Brain microvascular endothelial cell (primary cell): ENCODE results near the gene SERINC3.

Experiments
- DNase-seq: peaks from one replicate; pipeline ENCODE4 v3.0.0-alpha.2; 2020
- H3K27ac ChIP-seq: fragments of 250-450 bp; sonication (Bioruptor Pico); 2 replicates; pipeline ENCODE4 v1.5.1; 2020; ENCODE audit warnings: mild to moderate bottlenecking, moderate library complexity
- H3K27me3 ChIP-seq: fragments of 250-450 bp; sonication (Bioruptor Pico); replicated peaks from 2 replicates; pipeline ENCODE4 v1.5.1; 2020; ENCODE audit warnings: mild to moderate bottlenecking
- H3K36me3 ChIP-seq: fragments of 250-450 bp; sonication (Bioruptor Pico); replicated peaks from 2 replicates; pipeline ENCODE4 v1.5.1; 2020; ENCODE audit warnings: mild to moderate bottlenecking
- H3K4me3 ChIP-seq: 2 replicates; pipeline ENCODE4 v1.5.1; 2011; ENCODE audit warnings: low read depth, mild to moderate bottlenecking, control low read depth, low read length, moderate library complexity
- CTCF ChIP-seq: IDR thresholded peaks from 2 replicates; pipeline ENCODE4 v1.5.1; 2011; ENCODE audit warnings: low read depth, mild to moderate bottlenecking, moderate library complexity, low read length, control low read depth, inconsistent platforms; ENCODE audit errors: missing control alignments
- in situ Hi-C: cut with HindIII; loops from 2 replicates; pipeline ENCODE4 v1.10.0; 2017; ENCODE audit warnings: low sequenced_read_pairs, low pct_ligation_motif_present

SERINC3 gene

GRCh38 chr20:44491635-44492395 is 30.1 kb downstream of the SERINC3 start:
- DNase-seq = peak; percentile 67
- peaks cover 39% of the 10 kb centered on the region for H3K36me3 ChIP-seq
- TF ChIP-seq CTCF = no peak
- H3K27ac ChIP-seq = peak overlapping the region; percentile 76
- H3K4me3 ChIP-seq = no peak overlapping the region
- in situ Hi-C loops = no loop called here
- no peaks in the 10 kb centered on the region for H3K27me3 ChIP-seq

- in situ Hi-C loops = no loop called here
- no peak for TF ChIP-seq CTCF
- H3K36me3 ChIP-seq = peaks cover 34% of the 10 kb centered on the region
- DNase-seq = no peak
- no peak overlapping the region for H3K4me3 ChIP-seq
- H3K27me3 ChIP-seq = no peaks in the 10 kb centered on the region
- no peak overlapping the region for H3K27ac ChIP-seq
These were observed 31.9 kb downstream of the SERINC3 start for GRCh38 chr20:44489931-44490330.

GRCh38 chr20:44489223-44489622 is 32.6 kb downstream of the SERINC3 start:
- in situ Hi-C loops = no loop called here
- no peak overlapping the region for H3K4me3 ChIP-seq
- TF ChIP-seq CTCF = no peak
- no peak overlapping the region for H3K27ac ChIP-seq
- peaks cover 36% of the 10 kb centered on the region for H3K36me3 ChIP-seq
- no peak for DNase-seq
- no peaks in the 10 kb centered on the region for H3K27me3 ChIP-seq

- DNase-seq = no peak
- Histone ChIP-seq H3K27me3 (no peaks in the 10 kb centered on the region), H3K27ac (no peak overlapping the region), H3K36me3 (peaks cover 42% of the 10 kb centered on the region), H3K4me3 (no peak overlapping the region)
- in situ Hi-C loops = no loop called here
- no peak for TF ChIP-seq CTCF
These were observed 33.3 kb downstream of the SERINC3 start for GRCh38 chr20:44488551-44488950.

- H3K4me3 ChIP-seq = no peak overlapping the region
- no peaks in the 10 kb centered on the region for H3K27me3 ChIP-seq
- peaks cover 59% of the 10 kb centered on the region for H3K36me3 ChIP-seq
- in situ Hi-C loops = no loop called here
- no peak for TF ChIP-seq CTCF
- no peak for DNase-seq
- no peak overlapping the region for H3K27ac ChIP-seq
These were observed 36.1 kb downstream of the SERINC3 start for GRCh38 chr20:44485830-44486198.
